GM10266 (cell line): ENCODE data around the gene HECTD2.
A peak's percentile ranks its signal among the peaks of the same experiment; 100 is the strongest.
"Not testable (repeated sequence)": the region's sequence is repeated elsewhere in the genome, so short reads cannot be mapped to it uniquely, and the experiment has no call there.

Experiments
- DNase-seq: peaks from one replicate; pipeline ENCODE4 v3.0.0; 2012; ENCODE audit errors: extremely low spot score
- TF ChIP-seq, protein P1 (sequence below): IDR thresholded peaks from 2 replicates; pipeline ENCODE4 v1.5.1; 2012; ENCODE audit warnings: mild to moderate bottlenecking, low read depth; ENCODE audit not compliant: control insufficient read depth, insufficient read depth; ENCODE audit errors: missing control alignments

Gene HECTD2

DNA sequence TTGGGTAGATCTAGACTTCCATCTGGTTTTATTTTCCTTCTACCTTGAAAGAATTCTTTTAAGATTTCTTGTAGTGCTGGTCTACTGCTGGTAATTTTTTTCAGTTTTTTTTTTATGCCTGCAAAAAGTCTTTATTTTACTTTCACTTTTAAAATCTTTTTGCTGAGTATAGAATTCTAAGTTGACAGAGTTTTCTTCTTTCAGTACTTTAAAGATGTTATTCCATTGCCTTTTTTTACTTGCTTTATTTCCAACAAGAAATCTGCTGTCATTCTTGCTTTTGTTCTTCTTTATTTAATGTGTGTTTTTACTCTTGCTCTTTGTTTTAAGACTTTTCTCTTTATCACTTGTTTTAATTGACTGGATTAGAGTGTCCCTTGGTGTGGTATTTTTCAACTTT is 36.1 kb upstream of the HECTD2 start:
- TF ChIP-seq, protein P1, sequence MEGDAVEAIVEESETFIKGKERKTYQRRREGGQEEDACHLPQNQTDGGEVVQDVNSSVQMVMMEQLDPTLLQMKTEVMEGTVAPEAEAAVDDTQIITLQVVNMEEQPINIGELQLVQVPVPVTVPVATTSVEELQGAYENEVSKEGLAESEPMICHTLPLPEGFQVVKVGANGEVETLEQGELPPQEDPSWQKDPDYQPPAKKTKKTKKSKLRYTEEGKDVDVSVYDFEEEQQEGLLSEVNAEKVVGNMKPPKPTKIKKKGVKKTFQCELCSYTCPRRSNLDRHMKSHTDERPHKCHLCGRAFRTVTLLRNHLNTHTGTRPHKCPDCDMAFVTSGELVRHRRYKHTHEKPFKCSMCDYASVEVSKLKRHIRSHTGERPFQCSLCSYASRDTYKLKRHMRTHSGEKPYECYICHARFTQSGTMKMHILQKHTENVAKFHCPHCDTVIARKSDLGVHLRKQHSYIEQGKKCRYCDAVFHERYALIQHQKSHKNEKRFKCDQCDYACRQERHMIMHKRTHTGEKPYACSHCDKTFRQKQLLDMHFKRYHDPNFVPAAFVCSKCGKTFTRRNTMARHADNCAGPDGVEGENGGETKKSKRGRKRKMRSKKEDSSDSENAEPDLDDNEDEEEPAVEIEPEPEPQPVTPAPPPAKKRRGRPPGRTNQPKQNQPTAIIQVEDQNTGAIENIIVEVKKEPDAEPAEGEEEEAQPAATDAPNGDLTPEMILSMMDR = no peak
- no peak for DNase-seq

DNA sequence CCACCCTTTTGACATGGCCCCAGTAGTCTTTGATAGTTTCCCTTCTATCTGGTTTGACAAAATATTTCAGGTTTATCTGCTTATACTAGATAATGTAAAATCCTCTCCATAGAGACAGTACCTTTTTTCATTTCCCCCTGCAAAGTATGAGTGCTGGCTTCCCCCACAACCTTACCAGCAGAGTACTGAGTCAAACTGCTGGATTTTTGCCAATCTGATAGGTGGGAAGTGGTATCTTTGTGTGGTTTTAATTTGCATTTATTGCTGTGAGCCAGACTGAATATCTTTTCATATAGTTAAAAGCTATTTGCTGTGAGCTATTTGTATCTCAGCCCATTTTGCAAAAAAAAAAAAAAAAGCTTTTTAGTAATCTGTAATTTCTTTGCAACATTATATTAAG is 32.1 kb upstream of the HECTD2 start:
- DNase-seq = no peak
- TF ChIP-seq, protein P1 = no peak

DNA sequence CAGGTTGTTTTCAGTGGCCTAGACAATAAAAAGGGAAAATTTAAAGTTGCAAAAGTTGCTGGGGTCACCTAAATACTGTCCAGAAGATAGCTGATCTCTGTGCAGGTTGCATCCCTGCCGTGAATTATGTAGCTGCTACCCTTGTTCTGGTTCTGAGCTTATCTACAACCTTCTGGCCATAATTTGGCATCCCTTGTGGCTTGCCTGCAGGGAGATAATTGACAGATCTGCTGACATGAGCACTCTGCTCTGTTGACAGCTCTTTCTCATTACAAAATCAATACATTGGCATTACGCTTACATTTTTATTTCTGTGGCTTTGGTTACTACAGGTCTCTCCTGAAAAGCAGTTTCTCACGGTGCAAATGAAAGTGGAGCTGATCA is 29.3 kb upstream of the HECTD2 start:
- TF ChIP-seq, protein P1 = no peak
- DNase-seq = no peak

DNA sequence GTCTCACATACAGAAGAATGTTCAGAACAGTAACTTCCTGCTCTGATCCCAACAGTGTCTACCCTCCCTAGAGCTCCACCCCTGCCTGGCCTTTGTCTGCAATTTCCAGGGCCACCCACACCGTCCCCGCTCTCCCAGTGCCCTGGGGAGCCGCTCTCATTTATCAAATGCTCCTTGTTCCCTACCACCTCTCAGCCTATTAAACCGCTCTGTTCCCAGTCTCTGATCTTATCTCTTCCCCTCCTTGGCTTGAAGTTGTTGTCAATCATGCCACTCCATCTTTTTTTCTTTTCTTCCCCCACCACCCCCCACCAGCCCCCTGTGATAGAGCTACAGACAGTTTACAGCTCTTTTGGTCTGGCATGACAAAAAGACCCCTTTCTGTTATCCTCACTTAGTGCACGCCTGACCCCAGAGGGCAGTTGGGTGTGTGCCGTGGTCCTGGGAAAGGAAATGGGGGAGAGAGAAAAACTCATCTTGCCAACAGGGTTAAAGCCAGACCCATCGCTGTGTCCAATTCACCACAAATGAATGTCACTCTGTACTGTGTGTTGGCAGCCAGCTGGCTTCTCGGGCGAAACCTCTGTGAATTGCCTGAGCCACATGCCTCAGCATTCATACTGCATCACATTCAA is 28.8 kb upstream of the HECTD2 start:
- TF ChIP-seq, protein P1 = no peak
- no peak for DNase-seq

DNA sequence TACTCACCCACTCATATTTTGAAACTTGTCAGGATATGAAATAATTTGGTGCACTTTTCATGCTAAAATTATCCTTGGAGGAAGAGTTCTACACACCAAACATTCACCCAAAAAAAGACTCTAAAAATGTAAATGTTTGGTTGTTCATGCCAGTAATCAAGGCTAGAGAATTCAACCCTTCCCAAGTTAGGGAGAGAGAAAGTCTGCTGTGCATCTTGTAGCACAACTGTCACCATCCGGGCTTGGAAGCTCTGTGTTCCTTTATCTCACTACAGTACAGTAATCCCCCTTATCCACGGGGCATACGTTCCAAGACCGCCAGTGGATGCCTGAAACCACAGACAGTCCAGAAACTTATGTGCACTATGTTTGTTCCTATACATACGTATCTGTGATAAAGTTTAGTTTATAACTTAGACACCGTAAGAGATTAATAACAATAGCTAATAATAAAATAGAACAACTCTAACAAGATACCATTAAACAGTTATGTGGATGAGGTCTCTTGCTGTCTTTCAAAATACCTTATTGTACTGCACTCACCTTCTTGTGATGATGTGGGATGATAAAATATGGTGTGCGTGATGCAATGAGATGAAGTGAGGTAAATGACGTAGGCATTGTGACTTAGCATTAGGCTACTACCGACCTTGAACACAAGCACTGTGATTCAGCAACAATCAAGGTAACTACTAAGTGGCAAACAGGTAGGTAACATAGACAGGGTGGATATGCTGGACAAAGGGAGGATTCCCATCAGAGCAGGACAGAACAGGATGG is 24.6 kb upstream of the HECTD2 start:
- TF ChIP-seq, protein P1 = no peak
- no peak for DNase-seq

DNA sequence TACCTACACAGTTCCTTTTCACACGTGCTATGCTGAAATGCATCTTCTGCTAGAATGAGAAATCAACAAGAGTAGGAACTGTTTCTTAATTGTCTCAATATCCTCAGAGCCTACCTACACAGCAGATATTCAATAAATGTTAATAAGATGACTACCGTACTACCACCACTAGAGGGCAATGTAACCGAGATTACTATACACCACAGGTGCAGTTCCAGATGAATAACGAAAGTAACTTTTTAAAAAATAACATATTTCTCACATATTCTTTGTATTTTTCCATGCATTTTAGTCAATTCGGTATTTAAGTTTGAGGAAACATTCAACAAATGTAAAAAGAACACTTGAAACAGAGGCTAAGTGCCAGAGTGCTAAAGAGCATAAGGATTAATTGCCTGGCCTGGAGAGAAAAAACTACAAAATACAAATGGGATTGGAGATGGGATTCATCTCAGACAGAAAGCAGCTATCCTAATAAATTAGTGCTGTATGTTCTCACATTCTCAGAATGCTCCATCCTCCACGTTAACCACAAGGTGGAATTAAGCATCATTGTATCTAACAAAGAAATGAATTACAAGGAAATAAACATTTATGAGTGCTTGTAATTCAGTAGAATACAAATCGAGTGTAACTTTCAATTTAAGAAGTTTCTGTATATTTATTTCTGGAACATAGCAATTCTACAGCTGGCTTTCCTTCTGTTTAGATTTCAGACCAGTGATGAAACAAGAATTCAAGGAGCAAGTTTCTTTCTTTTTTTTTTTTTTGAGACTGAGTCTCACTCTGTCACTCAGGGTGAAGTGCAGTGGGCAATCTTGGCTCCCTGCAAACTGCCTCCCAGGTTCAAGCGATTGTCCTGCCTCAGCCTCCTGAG is 20.3 kb upstream of the HECTD2 start:
- TF ChIP-seq, protein P1 = peak; percentile 54
- DNase-seq = peak; percentile 27

DNA sequence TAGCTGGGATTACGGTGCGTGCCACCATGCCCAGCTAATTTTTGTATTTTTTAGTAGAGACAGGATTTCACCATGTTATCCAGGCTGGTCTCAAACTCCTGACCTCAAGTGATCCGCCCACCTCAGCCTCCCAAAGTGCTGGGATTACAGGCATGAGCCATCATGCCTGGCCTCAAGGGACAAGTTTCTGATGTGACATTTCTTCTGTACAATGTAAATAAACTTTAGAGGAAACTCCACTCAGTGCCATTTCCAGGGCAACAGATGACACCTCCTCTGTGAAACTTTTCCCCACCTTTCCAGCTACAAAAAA is 19.7 kb upstream of the HECTD2 start:
- not testable (repeated sequence) for DNase-seq
